Caco-2 (cell line): ENCODE measurements around the gene RSU1. TPM values are rescaled to one million over a fixed set of nuclear protein-coding genes. Genes with fewer than 3 reads are reported as not detected.

Experiments
- BruUV-seq: library from RNA; stranded (reverse); fragments of 400-500 nt; replicated peaks from 2 replicates; lab custom pipeline; 2021; lab: Mats Ljungman, UMichigan
- CTCF ChIA-PET: fragments of 300-600 bp; sonication (Branson Sonifier 250); formaldehyde crosslinking; loops from one replicate; lab custom pipeline; 2022; ENCODE audit warnings: antibody characterized with exemption; lab: Charles Lee
- POLR2A ChIA-PET: fragments of 300-600 bp; sonication (Branson Sonifier 250); formaldehyde crosslinking; loops from one replicate; lab custom pipeline; 2022; ENCODE audit warnings: antibody characterized with exemption; lab: Charles Lee
- DNase-seq, 2 experiments: peaks; one replicate each; pipeline versions ENCODE4 v3.0.0 to v3.0.0-alpha.2; 2020 to 2022
- H3K27me3 ChIP-seq: replicated peaks from 2 replicates; pipeline ENCODE4 v1.6.0; 2011; ENCODE audit warnings: low read length; ENCODE audit not compliant: control insufficient read depth, insufficient read depth
- H3K36me3 ChIP-seq: 2 replicates; pipeline ENCODE4 v1.5.1; 2011; ENCODE audit warnings: low read length; ENCODE audit not compliant: control insufficient read depth, insufficient read depth
- H3K4me1 ChIP-seq: fragments of 250-450 bp; sonication (Bioruptor Pico); 2 replicates; pipeline ENCODE4 v1.5.1; 2020; ENCODE audit warnings: mild to moderate bottlenecking
- H3K4me3 ChIP-seq: 2 replicates; pipeline ENCODE4 v1.5.1; 2011; ENCODE audit warnings: low read depth, mild to moderate bottlenecking, control low read depth, low read length
- H3K9me3 ChIP-seq: fragments of 250-450 bp; sonication (Bioruptor Pico); 2 replicates; pipeline ENCODE4 v1.5.1; 2020; ENCODE audit warnings: mild to moderate bottlenecking, moderate library complexity
- H3K27ac Mint-ChIP-seq: one replicate; pipeline ENCODE4 v1.8.0; 2022; ENCODE audit warnings: mixed read lengths; ENCODE audit not compliant: unreplicated experiment
- H3K27me3 Mint-ChIP-seq: one replicate; pipeline ENCODE4 v1.8.0; 2022; ENCODE audit warnings: mixed read lengths; ENCODE audit not compliant: insufficient read depth, unreplicated experiment
- H3K36me3 Mint-ChIP-seq: one replicate; pipeline ENCODE4 v1.8.0; 2022; ENCODE audit warnings: mild to moderate bottlenecking, mixed read lengths; ENCODE audit not compliant: insufficient read depth, unreplicated experiment
- H3K4me1 Mint-ChIP-seq: one replicate; pipeline ENCODE4 v1.8.0; 2022; ENCODE audit warnings: low read depth, mixed read lengths; ENCODE audit not compliant: unreplicated experiment
- H3K4me3 Mint-ChIP-seq: one replicate; pipeline ENCODE4 v1.8.0; 2022; ENCODE audit warnings: mild to moderate bottlenecking, moderate library complexity, mixed read lengths; ENCODE audit not compliant: unreplicated experiment
- H3K9me3 Mint-ChIP-seq: one replicate; pipeline ENCODE4 v1.8.0; 2022; ENCODE audit warnings: mixed read lengths; ENCODE audit not compliant: unreplicated experiment
- intact Hi-C: fragments of 100-400 bp; cut with micrococcal nuclease; formaldehyde crosslinking; loops from one replicate; pipeline ENCODE4 v1.10.0; 2022; ENCODE audit not compliant: unreplicated experiment
- total RNA-seq: library from RNA; stranded (reverse); gene quantifications from 2 replicates; pipeline ENCODE4 v1.2.3, GENCODE V29; 2022
- TF ChIP-seq, protein P1 (sequence below), 2 experiments: fragments of 200-600 bp in 1 of 2; IDR thresholded peaks; 1 replicate in 1 of 2; 2 replicates in 1 of 2; pipeline versions ENCODE4 v1.5.1 to v1.8.0; 2011 to 2022; ENCODE audit warnings: antibody characterized with exemption in 1 of 2, control low read depth in 1 of 2, inconsistent platforms in 1 of 2, low read depth in 1 of 2, low read length in 1 of 2, mild to moderate bottlenecking in 1 of 2, moderate library complexity in 1 of 2; ENCODE audit not compliant: insufficient read depth in 1 of 2, severe bottlenecking in 1 of 2, unreplicated experiment in 1 of 2

RSU1 gene
- total RNA-seq, 1 experiment from 2014 or later: 62.0 TPM

- BruUV-seq: no TSS peak
- Mint-ChIP-seq H3K27ac (no peak overlapping the region), H3K27me3 (no peaks in the 10 kb centered on the region), H3K36me3 (no peaks in the 10 kb centered on the region), H3K4me3 (no peak overlapping the region), H3K4me1 (peaks cover 6% of the 10 kb centered on the region), H3K9me3 (no peaks in the 10 kb centered on the region)
- CTCF ChIA-PET: no interaction called here
- H3K4me1 ChIP-seq: peaks cover 5% of the 10 kb centered on the region; the same call in 1 of the 2 replicates
- TF ChIP-seq, protein P1, sequence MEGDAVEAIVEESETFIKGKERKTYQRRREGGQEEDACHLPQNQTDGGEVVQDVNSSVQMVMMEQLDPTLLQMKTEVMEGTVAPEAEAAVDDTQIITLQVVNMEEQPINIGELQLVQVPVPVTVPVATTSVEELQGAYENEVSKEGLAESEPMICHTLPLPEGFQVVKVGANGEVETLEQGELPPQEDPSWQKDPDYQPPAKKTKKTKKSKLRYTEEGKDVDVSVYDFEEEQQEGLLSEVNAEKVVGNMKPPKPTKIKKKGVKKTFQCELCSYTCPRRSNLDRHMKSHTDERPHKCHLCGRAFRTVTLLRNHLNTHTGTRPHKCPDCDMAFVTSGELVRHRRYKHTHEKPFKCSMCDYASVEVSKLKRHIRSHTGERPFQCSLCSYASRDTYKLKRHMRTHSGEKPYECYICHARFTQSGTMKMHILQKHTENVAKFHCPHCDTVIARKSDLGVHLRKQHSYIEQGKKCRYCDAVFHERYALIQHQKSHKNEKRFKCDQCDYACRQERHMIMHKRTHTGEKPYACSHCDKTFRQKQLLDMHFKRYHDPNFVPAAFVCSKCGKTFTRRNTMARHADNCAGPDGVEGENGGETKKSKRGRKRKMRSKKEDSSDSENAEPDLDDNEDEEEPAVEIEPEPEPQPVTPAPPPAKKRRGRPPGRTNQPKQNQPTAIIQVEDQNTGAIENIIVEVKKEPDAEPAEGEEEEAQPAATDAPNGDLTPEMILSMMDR (IDR thresholded peaks at IDR 0.05; ENCODE audit: insufficient read depth in 1 of 2, low read depth in 1 of 2, low read length in 1 of 2, severe bottlenecking in 1 of 2, unreplicated experiment in 1 of 2): no peak
- H3K27me3 ChIP-seq: no peaks in the 10 kb centered on the region
- no peaks in the 10 kb centered on the region for H3K36me3 ChIP-seq
- intact Hi-C loops: no loop called here
- no peak overlapping the region for H3K4me3 ChIP-seq
- DNase-seq: no peak
- POLR2A ChIA-PET: no interaction called here
- no peaks in the 10 kb centered on the region for H3K9me3 ChIP-seq
These were observed 177.1 kb downstream of the RSU1 start for GRCh38 chr10:16640153-16640552.

DNA sequence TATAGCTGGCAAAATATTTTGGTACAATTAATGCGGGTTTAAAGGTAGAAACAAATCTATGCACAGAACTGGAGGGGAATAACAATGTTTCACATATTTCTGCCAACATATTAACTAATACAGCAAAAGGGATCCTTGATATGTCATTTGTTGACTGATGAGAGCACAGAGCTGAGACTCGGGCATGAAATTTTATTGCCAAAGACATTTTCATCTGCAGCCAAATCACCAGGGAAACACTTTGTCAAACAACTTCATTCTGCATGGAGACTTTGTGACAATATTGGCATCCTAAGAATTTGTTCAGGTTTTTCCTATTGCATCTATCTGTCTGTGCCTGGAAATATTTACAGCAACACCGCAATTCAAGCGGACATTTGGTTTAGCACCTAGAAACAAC lies 177.8 kb downstream of the RSU1 start:
- no peak overlapping the region for H3K4me3 ChIP-seq
- intact Hi-C loops: no loop called here
- no peak for DNase-seq
- CTCF ChIA-PET: no interaction called here
- H3K4me1 ChIP-seq: peaks cover 3% of the 10 kb centered on the region; the same call in 1 of the 2 replicates
- Mint-ChIP-seq H3K36me3 (no peaks in the 10 kb centered on the region), H3K27me3 (no peaks in the 10 kb centered on the region), H3K4me1 (peaks cover 3% of the 10 kb centered on the region), H3K4me3 (no peak overlapping the region), H3K9me3 (no peaks in the 10 kb centered on the region), H3K27ac (no peak overlapping the region)
- H3K36me3 ChIP-seq: no peaks in the 10 kb centered on the region
- no peaks in the 10 kb centered on the region for H3K27me3 ChIP-seq
- H3K9me3 ChIP-seq: no peaks in the 10 kb centered on the region
- POLR2A ChIA-PET: no interaction called here
- TF ChIP-seq, protein P1 (IDR thresholded peaks at IDR 0.05; ENCODE audit: insufficient read depth in 1 of 2, low read depth in 1 of 2, low read length in 1 of 2, severe bottlenecking in 1 of 2, unreplicated experiment in 1 of 2): no peak
- no TSS peak for BruUV-seq

DNA sequence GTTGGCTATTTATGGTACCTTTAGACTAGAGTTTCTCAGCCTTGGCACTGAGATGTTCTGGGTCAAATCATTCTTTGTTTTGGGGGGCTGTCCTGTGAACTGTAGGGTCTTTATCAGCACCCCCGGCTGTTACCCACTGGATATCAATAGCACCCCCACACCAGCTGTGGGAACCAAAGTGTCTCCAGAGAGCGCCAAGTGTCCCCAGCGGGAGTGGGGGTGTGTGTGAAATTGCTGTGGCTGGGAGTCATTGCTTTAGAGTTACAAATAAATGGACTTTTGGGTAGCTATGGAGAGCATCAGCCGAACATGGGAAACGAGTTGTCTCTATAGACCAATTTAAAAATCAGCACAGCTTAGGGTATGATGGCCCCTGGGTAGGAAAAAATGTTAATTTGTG lies 184.2 kb downstream of the RSU1 start:
- no peaks in the 10 kb centered on the region for H3K9me3 Mint-ChIP-seq
- Histone ChIP-seq H3K4me3 (no peak overlapping the region), H3K9me3 (no peaks in the 10 kb centered on the region), H3K27me3 (no peaks in the 10 kb centered on the region), H3K36me3 (no peaks in the 10 kb centered on the region), H3K4me1 (no peaks in the 10 kb centered on the region)
- peaks cover 6% of the 10 kb centered on the region for H3K4me1 Mint-ChIP-seq
- no peak for DNase-seq
- H3K27ac Mint-ChIP-seq: no peak overlapping the region
- ChIA-PET POLR2A (no interaction called here), CTCF (no interaction called here)
- BruUV-seq: no TSS peak
- intact Hi-C loops: no loop called here
- no peak overlapping the region for H3K4me3 Mint-ChIP-seq
- H3K36me3 Mint-ChIP-seq: no peaks in the 10 kb centered on the region
- no peaks in the 10 kb centered on the region for H3K27me3 Mint-ChIP-seq
- TF ChIP-seq, protein P1 (IDR thresholded peaks at IDR 0.05; ENCODE audit: insufficient read depth in 1 of 2, low read depth in 1 of 2, low read length in 1 of 2, severe bottlenecking in 1 of 2, unreplicated experiment in 1 of 2): no peak
